ENCODE data around the gene ACAT2. TPM values are rescaled to one million over a fixed set of nuclear protein-coding genes. Genes with fewer than 3 reads are reported as not detected.

ACAT2 gene
- total RNA-seq, 1 donor from 2014 or later: 82.0 TPM

DNA sequence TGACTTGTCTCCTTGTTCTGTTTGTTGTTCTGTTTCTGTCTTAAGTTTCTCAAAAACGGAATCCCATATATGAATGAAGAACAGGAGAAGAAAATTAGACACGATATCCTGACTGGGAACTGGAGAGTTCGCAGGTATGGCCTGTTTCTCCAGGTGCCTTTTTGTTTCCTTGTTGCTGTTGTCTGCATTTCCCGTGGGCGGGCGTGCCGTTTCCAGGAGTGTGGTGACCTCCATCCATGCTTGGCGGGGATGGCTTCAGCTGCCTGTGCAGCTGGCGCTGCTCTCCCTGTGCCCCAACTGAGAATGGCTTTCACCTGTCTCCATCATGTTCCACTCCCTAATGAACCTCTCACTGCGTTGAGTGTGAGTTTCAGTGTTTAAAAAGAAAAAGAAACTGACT, 42.7 kb downstream of the ACAT2 start:
- ATAC-seq (ENCODE audit: low read depth): no peak
- ChIA-PET CTCF (no interaction called here), POLR2A (no interaction called here)
- Mint-ChIP-seq H3K27me3 (no peaks in the 10 kb centered on the region), H3K36me3 (ENCODE audit: low read depth) (peaks cover 11% of the 10 kb centered on the region), H3K9me3 (no peaks in the 10 kb centered on the region), H3K27ac (no peak overlapping the region), H3K4me1 (no peaks in the 10 kb centered on the region), H3K4me3 (no peak overlapping the region)
- DNase-seq: no peak
- intact Hi-C loops (cut with micrococcal nuclease): no loop called here
- TF ChIP-seq, protein P1, sequence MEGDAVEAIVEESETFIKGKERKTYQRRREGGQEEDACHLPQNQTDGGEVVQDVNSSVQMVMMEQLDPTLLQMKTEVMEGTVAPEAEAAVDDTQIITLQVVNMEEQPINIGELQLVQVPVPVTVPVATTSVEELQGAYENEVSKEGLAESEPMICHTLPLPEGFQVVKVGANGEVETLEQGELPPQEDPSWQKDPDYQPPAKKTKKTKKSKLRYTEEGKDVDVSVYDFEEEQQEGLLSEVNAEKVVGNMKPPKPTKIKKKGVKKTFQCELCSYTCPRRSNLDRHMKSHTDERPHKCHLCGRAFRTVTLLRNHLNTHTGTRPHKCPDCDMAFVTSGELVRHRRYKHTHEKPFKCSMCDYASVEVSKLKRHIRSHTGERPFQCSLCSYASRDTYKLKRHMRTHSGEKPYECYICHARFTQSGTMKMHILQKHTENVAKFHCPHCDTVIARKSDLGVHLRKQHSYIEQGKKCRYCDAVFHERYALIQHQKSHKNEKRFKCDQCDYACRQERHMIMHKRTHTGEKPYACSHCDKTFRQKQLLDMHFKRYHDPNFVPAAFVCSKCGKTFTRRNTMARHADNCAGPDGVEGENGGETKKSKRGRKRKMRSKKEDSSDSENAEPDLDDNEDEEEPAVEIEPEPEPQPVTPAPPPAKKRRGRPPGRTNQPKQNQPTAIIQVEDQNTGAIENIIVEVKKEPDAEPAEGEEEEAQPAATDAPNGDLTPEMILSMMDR (IDR thresholded peaks at IDR 0.05): no peak

- ChIA-PET POLR2A (no interaction called here), CTCF (no interaction called here)
- DNase-seq (no peak), ATAC-seq (ENCODE audit: low read depth) (no peak)
- intact Hi-C loops (cut with micrococcal nuclease): no loop called here
- Mint-ChIP-seq H3K4me1 (no peaks in the 10 kb centered on the region), H3K36me3 (ENCODE audit: low read depth) (peaks cover 4% of the 10 kb centered on the region), H3K27ac (no peak overlapping the region), H3K27me3 (no peaks in the 10 kb centered on the region), H3K9me3 (no peaks in the 10 kb centered on the region), H3K4me3 (no peak overlapping the region)
- TF ChIP-seq, protein P1 (IDR thresholded peaks at IDR 0.05): no peak
Observed at GRCh38 chr6:159805440-159806020, 43.7 kb downstream of the ACAT2 start.

- POLR2A ChIA-PET: no interaction called here
- ATAC-seq (ENCODE audit: low read depth) (no peak), DNase-seq (no peak)
- CTCF ChIA-PET: no interaction called here
- no peaks in the 10 kb centered on the region for H3K4me1 Mint-ChIP-seq
- H3K27me3 Mint-ChIP-seq: no peaks in the 10 kb centered on the region
- intact Hi-C loops (cut with micrococcal nuclease): no loop called here
- no peaks in the 10 kb centered on the region for H3K36me3 Mint-ChIP-seq (ENCODE audit: low read depth)
- H3K27ac Mint-ChIP-seq: no peak overlapping the region
- no peaks in the 10 kb centered on the region for H3K9me3 Mint-ChIP-seq
- TF ChIP-seq, protein P1 (IDR thresholded peaks at IDR 0.05): no peak
- H3K4me3 Mint-ChIP-seq: no peak overlapping the region
Observed at GRCh38 chr6:159806021-159806458, 44.2 kb downstream of the ACAT2 start.

DNA sequence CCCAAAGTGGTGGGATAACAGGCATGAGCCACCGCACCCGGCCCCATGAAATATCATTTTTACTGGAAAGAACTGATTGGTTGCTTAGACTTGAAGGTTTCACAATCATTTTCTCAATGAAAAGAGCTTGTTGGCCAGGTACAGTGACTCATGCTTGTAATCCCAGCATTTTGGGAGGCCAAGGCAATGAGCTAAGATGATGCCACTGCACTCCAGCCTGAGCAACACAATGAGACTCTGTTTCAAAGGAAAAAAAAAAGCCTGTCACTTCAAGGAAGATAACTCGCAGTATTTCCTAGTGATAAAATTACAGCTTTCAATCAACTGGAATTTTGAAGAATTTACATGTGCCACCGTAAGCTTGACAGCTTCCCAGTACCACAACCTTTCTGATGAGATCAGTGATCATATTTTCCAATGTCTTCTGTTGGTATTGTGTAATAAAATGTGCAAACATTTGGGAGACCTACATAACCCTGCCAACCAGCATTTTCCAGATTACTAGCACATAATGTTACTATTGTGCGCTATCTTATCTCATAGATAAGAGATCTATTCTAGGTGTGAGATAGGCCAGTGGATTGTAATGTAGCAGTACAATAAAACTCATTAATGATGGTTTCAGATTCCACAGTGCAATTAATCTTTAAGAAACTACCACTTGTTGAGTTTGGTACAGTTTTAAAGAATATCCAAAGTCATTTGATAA, 45.5 kb downstream of the ACAT2 start:
- no peak overlapping the region for H3K4me3 Mint-ChIP-seq
- no peaks in the 10 kb centered on the region for H3K27me3 Mint-ChIP-seq
- TF ChIP-seq, protein P1 (IDR thresholded peaks at IDR 0.05): no peak
- intact Hi-C loops (cut with micrococcal nuclease): no loop called here
- DNase-seq: no peak
- no peaks in the 10 kb centered on the region for H3K9me3 Mint-ChIP-seq
- CTCF ChIA-PET: no interaction called here
- ATAC-seq (ENCODE audit: low read depth): no peak
- H3K4me1 Mint-ChIP-seq: no peaks in the 10 kb centered on the region
- H3K36me3 Mint-ChIP-seq (ENCODE audit: low read depth): no peaks in the 10 kb centered on the region
- H3K27ac Mint-ChIP-seq: no peak overlapping the region
- POLR2A ChIA-PET: no interaction called here

DNA sequence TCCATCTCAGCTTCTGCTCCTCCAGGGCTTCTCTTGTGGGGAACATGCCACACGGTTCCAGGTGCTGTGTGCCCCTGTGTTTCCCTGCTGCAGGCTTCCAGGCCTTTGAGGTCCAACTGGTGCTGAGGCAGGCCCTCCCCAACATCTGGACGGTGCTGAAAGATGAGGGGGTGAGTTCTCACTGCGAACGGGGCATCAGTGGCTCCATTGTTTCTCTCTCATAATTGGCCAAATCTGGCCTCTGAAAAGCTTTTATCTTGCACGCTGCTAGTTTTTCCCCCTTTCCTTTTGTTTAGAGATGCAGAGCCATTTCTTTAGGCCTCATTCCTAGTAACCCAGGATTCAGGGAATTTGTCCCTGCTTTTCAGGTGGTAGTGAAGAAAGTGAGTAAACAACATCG, 46.8 kb downstream of the ACAT2 start:
- intact Hi-C loops (cut with micrococcal nuclease): no loop called here
- H3K36me3 Mint-ChIP-seq (ENCODE audit: low read depth): no peaks in the 10 kb centered on the region
- ChIA-PET CTCF (no interaction called here), POLR2A (no interaction called here)
- no peak overlapping the region for H3K27ac Mint-ChIP-seq
- no peaks in the 10 kb centered on the region for H3K27me3 Mint-ChIP-seq
- no peaks in the 10 kb centered on the region for H3K9me3 Mint-ChIP-seq
- H3K4me3 Mint-ChIP-seq: no peak overlapping the region
- ATAC-seq (ENCODE audit: low read depth) (no peak), DNase-seq (no peak)
- no peaks in the 10 kb centered on the region for H3K4me1 Mint-ChIP-seq
- TF ChIP-seq, protein P1 (IDR thresholded peaks at IDR 0.05): no peak
